HG03439 (cell line): ENCODE data around the gene ZBP1.

Source experiments
- ATAC-seq: cut with Tn5 transposase; IDR thresholded peaks from one replicate; pipeline ENCODE4 v1.9.1; 2021; ENCODE audit warnings: mild to moderate bottlenecking, moderate library complexity; ENCODE audit not compliant: unreplicated experiment

The ZBP1 gene

GRCh38 chr20:57561356-57562279 is 58.6 kb downstream of the ZBP1 start:
- no peak for ATAC-seq

- no peak for ATAC-seq
These were observed 59.5 kb downstream of the ZBP1 start, which contains the start of gene PCK1 for GRCh38 chr20:57560554-57561355. PCK1 (plus strand) TSS chr20:57561110; CDS start chr20:57561412, 302 bp downstream.

DNA sequence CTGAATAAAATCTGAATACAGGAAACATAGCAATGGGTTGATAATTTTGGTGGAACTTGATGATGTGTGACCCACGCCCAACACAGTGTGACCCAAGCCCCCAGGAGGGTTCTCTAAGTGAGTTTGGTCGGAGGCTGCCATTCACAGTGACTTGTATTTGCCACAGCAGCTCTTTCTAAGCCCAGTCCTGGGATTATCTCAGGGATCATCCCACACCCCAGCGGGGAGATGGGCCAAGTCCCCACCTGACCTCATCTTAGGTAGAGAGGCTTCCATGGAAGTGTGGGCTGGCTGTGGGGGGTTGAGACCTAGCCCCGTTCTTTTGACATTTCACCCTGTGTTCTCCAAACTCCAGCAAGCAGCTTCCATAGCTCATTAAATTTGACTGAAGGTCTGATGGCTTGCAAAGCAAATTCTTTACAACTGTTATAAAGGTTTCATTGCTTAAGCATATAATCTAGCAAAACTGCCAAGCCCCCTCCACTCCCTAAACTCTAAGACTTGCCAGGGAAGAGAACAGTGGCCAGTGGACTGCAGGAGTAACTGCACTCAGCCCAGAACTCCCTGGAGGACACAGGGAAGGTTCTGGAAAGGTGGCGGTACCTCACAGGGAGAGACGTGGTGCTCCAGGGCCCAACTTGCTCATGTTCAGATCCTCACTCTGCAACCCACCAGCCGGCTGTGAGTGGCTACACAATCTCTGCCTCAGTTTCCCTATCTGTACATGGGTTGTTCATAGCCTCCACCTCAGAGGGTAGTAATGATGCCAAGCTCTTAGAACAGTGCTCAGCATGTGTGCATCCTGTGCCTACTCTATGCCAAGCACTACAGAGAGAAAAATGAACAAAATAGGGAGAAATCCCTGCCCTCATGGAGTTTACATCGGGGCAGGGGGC is 60.3 kb downstream of the ZBP1 start:
- ATAC-seq = no peak

DNA sequence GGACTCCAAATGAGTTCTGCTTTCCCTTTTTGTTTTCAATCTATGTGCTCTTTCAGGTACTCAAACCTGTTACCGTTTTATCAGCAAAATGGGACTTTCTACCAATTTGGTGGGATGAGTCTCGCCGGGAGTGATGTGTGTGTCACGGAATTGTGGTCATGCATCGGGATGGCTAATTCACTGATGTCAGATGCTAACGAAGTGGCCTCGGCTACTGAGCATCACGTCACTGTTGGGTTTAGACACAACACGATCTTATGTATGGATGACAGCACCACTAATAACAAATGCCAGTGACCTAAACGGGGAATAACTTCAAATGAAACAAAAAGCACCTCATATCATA is 61.0 kb downstream of the ZBP1 start:
- ATAC-seq = no peak

- ATAC-seq = no peak
These were observed 61.5 kb downstream of the ZBP1 start for GRCh38 chr20:57558614-57559288.

DNA sequence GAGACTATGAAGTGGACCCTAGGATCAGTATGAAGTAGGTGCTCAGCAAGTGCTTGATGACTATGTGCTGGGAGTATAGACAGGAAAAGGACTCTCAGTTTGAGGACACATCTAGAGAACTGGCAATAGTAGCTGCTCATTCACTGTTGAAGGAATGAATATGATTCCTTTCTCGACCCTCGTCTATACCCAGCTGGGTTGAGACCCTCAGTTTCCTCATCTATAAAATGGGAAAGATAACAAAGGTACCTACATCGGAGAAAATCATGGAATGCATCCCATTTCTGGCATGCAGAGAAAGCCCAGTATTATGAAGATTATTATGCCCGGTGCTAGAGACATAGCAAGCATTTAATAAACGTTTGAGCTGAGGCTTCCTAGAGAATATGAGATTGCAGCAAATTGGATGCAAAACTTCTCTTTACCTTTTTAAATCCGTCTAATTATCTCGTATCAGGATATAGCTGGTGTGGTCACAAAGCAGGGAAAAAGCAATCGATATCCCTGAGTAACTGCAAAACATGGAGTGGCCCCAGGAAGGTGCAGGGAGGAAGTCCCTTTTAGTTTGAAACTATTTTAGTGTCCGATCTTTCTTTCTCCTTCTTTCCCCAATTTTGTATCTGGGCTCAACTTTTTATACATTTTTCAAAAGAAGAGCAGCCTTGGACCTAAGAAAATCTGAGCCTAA is 62.2 kb downstream of the ZBP1 start:
- ATAC-seq = no peak

DNA sequence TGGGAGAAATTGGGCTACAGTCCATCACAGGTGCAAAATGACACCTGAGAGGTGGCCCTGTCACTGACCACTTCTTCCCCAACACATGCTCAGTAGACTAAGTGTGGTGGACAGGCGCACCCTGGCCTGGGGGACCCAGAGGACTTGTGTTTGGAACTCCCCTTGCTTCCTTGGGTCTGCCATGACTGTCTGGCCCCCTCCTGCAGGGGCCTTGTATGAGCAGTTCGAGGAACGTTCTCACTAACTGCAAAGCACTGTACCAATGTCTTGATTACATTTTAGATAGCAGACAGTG is 63.3 kb downstream of the ZBP1 start:
- no peak for ATAC-seq

DNA sequence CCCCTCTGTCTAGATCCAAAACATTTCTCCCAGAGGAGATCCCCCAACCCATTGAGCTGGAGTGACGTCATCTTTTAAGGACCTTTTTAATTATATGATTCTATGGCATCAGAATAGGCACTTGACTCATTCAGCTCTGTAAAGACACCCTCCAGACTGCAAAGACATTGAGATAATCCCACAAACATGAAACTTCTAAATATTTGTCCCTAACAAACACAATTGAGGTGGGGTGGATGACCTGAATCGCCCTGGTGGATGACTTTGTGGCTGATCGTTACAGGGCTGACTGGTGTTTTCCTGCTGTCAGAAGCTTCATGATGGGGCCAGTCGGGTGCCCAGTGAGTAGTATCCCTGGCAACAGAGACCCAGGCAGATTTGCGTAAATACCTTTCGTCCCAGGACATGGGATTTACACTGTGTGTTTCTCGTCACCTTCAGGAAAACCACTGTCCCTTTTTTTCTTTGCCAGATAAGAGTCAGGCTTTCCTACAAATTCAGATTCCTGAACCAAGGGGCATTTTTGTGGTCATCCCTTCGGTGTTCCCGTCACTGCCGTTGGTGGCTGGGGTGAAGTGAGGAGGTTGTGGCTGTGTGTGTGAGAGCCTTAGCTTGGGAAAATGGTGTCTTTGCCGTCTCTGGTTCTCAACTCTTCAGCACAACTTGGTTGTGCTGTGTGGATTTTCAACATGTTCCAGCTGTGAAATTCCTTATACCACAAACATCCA is 64.6 kb downstream of the ZBP1 start:
- ATAC-seq = no peak
